Mammary microvascular endothelial cell (primary cell): ENCODE data around the gene ZNF518B. TPM values are rescaled to one million over a fixed set of nuclear protein-coding genes. Genes with fewer than 3 reads are reported as not detected.

ENCODE experiments used
- total RNA-seq: library from RNA; depleted of rRNA; stranded (reverse); fragments of >200 nt; gene quantifications from 2 replicates; pipeline ENCODE4 v1.2.3, GENCODE V29; 2015

ZNF518B gene, protein sequence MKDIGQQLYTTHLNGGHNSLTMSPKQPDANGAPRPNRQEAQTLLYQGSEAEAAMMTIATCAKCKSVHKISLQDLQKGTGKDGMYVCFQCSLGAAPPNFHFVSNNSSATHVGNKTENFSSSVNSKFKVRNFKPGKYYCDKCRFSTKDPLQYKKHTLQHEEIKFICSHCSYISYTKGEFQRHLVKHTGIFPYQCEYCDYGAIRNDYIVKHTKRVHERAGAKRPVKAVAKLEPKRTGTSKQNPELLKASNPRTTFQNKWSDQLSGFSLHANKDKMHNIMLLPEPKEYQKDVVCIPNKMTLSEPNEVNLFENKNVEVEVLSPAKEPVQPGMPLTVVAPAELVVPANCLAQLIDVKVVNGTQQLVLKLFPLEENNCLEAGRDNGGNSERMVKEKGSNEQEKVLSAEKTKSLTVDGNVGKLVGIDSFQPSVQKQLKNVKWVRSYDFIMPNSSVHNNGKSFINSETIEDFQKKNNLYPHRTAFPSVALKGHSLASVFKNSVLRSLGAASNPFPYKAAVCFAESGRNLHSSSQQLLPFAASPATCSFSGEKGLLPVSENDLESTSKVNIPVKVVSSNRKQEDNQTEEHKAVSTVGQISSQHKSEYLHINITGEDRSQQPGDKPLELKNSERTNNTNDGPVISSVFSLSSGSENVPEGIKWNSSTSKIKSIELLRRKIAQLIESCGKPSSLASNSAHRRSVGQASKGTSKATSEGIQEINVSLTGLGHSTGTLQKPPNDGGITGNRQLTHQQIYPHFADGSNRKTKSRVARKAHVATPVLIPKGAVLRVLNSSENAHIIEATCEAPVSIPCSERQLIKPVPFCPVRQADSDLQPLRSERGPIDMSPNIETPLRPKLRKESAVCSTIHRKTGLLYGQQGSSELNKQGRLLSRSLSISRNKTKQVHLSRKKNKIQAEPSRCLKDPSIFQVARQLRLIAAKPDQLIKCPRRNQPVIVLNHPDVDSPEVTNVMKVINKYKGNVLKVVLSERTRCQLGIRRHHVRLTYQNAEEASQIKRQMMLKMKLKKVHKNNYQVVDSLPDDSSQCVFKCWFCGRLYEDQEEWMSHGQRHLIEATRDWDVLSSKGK
- 34.2 and 34.3 TPM in 2 replicates for total RNA-seq

GRCh38 chr4:10457255-10457801 is at the start of gene ZNF518B:
TSS of gene ZNF518B (minus strand) at chr4:10457426. CDS start at chr4:10446328, 11,098 bp downstream.

Other genes starting within 250 kb of the ZNF518B start
- gene CLNK, start 227.3 kb upstream of the ZNF518B start, total RNA-seq = not detected in 2 replicates